Measurements from ENCODE around the gene BTRC.
"Not testable (repeated sequence)": the region's sequence is repeated elsewhere in the genome, so short reads cannot be mapped to it uniquely, and the experiment has no call there.

DNA sequence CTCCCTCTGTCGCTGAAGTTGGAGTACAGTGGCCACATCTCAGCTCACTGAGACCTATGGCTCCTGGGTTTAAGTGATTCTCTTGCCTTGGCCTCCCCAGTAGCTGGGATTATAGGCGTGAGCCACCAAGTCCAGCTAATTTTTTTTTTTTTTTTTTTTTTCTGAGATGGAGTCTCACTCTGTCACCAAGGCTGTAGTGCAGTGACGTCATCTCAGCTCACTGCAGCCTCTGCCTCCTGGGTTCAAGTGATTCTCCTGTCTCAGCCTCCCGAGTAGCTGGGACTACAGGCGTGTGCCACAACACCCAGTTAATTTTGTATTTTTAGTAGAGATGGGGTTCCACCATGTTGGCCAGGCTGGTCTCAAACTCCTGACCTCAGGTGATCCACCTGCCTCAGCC lies 19.7 kb upstream of the BTRC start:
- TF ChIP-seq, protein P1, sequence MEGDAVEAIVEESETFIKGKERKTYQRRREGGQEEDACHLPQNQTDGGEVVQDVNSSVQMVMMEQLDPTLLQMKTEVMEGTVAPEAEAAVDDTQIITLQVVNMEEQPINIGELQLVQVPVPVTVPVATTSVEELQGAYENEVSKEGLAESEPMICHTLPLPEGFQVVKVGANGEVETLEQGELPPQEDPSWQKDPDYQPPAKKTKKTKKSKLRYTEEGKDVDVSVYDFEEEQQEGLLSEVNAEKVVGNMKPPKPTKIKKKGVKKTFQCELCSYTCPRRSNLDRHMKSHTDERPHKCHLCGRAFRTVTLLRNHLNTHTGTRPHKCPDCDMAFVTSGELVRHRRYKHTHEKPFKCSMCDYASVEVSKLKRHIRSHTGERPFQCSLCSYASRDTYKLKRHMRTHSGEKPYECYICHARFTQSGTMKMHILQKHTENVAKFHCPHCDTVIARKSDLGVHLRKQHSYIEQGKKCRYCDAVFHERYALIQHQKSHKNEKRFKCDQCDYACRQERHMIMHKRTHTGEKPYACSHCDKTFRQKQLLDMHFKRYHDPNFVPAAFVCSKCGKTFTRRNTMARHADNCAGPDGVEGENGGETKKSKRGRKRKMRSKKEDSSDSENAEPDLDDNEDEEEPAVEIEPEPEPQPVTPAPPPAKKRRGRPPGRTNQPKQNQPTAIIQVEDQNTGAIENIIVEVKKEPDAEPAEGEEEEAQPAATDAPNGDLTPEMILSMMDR (IDR thresholded peaks at IDR 0.05; ENCODE audit: extremely low read depth in 1 of 2, insufficient read depth in 1 of 2, low read depth in 1 of 2, low read length in 2 of 2), result not testable (repeated sequence)
- TF ChIP-seq GATA2 (IDR thresholded peaks at IDR 0.05; ENCODE audit: insufficient read depth, insufficient read length, low read depth, low read length); POLR2A (IDR thresholded peaks at IDR 0.05; ENCODE audit: low read depth, low read length); JUN (IDR thresholded peaks at IDR 0.05; ENCODE audit: borderline replicate concordance, insufficient read depth, insufficient read length, low read depth): not testable (repeated sequence)
- TF ChIP-seq, protein P2, sequence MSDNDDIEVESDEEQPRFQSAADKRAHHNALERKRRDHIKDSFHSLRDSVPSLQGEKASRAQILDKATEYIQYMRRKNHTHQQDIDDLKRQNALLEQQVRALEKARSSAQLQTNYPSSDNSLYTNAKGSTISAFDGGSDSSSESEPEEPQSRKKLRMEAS (IDR thresholded peaks at IDR 0.05; ENCODE audit: insufficient read depth, insufficient read length), result not testable (repeated sequence)
